ENCODE results near the gene PRKCA.

- no peak for TF ChIP-seq CTCF (IDR thresholded peaks at IDR 0.05)
- no peak for TF ChIP-seq POLR2A (IDR thresholded peaks at IDR 0.05)
These were observed 20.4 kb downstream of the PRKCA start for GRCh38 chr17:66322764-66323163.
